C4-2B (cell line): ENCODE data around the gene UTP14C.
A peak's percentile ranks its signal among the peaks of the same experiment; 100 is the strongest.

Source experiments
- H3K27ac ChIP-seq: fragments of 450-650 bp; 2 replicates; pipeline ENCODE4 v1.5.1; 2017
- ZFX ChIP-seq: fragments of 450-650 bp; IDR thresholded peaks from 2 replicates; pipeline ENCODE4 v1.6.1; 2017
- TF ChIP-seq, protein P1 (sequence below): fragments of 450-650 bp; conservative IDR thresholded peaks from 2 replicates; pipeline ENCODE4 v1.5.1; 2017; ENCODE audit warnings: mild to moderate bottlenecking

UTP14C gene

GRCh38 chr13:52004511-52005170, 19.9 kb upstream of the UTP14C start:
- H3K27ac ChIP-seq: no peak overlapping the region
- TF ChIP-seq ZFX: no peak

DNA sequence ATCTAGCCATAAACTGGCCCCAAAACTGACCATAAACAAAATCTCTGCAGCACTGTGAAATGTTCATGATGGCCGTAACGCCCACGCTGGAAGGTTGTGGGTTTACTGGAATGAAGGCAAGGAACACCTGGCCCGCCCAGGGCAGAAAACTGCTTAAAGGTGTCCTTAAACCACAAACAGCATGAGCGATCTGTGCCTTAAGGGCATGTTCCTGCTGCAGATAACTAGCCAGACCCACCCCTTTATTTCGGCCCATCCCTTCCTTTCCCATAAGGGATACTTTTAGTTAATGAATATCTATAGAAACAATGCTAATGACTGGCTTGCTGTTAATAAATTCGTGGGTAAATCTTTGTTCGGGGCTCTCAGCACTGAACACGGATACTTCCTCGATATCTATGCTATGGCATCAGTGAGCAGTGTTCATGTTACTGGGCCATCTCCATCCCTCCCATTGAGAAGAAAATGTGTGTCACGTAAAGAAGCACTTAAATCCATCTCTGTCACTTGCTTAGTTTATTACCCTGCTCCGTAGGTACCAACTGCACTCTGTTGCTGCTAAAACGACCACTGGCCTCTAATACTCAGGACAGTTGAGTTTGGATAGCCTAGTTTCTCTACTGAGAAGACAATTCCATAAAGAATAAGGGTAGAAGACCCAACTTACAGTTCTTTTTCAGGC, 18.5 kb upstream of the UTP14C start:
- no peak overlapping the region for H3K27ac ChIP-seq
- TF ChIP-seq, protein P1, sequence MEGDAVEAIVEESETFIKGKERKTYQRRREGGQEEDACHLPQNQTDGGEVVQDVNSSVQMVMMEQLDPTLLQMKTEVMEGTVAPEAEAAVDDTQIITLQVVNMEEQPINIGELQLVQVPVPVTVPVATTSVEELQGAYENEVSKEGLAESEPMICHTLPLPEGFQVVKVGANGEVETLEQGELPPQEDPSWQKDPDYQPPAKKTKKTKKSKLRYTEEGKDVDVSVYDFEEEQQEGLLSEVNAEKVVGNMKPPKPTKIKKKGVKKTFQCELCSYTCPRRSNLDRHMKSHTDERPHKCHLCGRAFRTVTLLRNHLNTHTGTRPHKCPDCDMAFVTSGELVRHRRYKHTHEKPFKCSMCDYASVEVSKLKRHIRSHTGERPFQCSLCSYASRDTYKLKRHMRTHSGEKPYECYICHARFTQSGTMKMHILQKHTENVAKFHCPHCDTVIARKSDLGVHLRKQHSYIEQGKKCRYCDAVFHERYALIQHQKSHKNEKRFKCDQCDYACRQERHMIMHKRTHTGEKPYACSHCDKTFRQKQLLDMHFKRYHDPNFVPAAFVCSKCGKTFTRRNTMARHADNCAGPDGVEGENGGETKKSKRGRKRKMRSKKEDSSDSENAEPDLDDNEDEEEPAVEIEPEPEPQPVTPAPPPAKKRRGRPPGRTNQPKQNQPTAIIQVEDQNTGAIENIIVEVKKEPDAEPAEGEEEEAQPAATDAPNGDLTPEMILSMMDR: no peak
- TF ChIP-seq ZFX: no peak

DNA sequence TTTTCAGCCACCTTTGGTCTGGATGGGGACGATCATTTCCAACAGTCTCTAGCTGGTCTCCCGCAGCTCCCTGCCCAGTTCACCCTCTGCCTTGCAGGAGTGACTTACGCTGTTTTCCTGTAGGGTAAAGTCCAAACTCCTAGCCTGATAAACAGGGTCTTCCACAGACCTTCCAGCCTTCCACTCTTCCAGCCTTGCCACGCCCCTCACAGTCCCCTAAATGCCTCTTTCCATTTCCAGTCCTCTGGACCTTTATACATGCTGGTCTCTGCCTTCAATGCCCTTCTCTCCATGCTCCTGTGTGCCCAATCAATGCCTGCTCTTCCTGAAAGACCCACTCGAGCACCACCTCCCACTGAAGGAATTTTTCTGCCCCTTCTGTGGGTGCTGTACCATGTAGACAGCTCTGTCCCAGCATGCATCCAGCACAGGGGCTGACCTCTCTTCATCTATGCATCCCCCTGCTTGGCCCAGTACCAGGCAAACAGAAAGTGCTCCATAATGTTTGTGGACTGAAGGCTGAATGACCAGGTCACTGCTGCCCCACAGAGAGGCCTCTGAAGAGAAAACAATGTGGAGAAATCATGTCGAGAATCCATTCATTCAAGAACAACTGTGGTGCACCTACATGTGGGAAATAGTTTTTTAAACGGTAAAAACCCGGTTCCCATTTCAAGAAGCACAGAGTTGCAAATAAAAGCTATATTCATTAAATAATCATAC, 17.8 kb upstream of the UTP14C start:
- H3K27ac ChIP-seq: no peak overlapping the region
- TF ChIP-seq ZFX: no peak
- TF ChIP-seq, protein P1: no peak

DNA sequence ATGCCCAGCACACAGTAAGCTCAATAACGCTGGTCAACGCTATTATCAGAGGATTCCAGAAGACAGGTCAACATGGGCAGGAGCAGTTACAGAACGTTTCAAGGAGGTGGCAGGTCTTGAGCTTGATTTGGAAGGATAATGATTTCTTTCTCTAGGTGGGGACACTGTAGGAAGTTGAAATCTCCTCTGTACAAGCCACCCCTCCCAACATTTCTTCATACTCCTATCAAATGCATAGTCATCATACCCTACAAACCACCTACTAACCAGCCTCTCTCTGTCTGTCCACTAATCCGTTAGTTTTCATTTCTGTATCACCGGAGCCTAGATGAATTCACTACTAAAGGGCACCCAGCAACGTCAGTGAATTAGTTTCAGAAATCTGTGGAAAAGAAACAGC, 14.5 kb upstream of the UTP14C start:
- TF ChIP-seq ZFX: no peak
- TF ChIP-seq, protein P1: no peak
- H3K27ac ChIP-seq: no peak overlapping the region

DNA sequence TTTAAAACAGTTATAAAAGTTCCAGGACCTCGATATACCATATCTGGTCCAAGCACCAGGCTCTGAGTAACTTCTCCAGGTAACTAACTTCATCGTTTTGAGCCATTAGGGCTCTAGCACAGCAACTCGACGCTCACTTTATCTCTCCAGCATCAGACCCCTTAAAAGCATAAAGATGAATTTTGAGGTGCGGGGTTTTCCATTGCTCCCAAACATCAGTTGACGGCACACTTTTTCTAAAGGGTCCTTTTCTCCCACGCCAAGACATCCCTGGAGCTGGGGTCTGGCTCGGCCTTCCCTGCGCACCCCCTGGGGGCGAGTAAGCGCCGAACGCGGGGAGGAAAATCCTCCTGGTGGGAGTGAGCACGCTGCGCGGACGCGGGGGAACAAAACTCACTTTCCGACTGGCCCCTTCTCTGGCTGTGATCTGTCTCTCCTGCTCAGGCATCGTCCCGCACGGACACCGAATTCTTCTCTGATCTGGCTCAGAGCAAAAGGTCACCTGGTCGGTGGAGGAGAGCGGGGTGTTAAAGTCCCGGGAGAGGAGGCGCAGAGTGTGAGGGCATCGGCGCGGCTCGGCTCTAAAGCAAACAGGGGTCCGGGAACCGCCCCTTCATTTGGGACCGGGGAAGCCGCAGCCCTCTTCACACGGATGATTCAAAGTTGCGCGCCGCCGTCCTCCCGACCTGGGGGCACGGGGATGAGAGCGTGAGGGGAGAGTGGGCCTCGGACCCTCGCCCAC, 13.4 kb upstream of the UTP14C start, which contains the start of gene ATP7B:
Gene ATP7B, minus strand, starts transcription at position 561 of the 742 bp plus-strand sequence. Its CDS starts 113 bp downstream, at position 448.
- peak within 1 kb of the TSS; percentile 70 for H3K27ac ChIP-seq
- TF ChIP-seq, protein P1: no peak
- no peak for TF ChIP-seq ZFX

GRCh38 chr13:52011632-52012511, 12.6 kb upstream of the UTP14C start, which contains the start of gene ALG11:
ALG11 (plus strand) TSS chr13:52012398; CDS start chr13:52012419, 21 bp downstream.
- peak within 1 kb of the TSS; percentile 70 for H3K27ac ChIP-seq
- peak; percentile 66 for TF ChIP-seq ZFX
- TF ChIP-seq, protein P1: no peak

GRCh38 chr13:52012512-52012836, 12.0 kb upstream of the UTP14C start:
- TF ChIP-seq, protein P1: no peak
- TF ChIP-seq ZFX: no peak
- H3K27ac ChIP-seq: peak overlapping the region; percentile 70
